Astrocyte of the spinal cord (primary cell): ENCODE data around the gene ZFYVE9.
A peak's percentile ranks its signal among the peaks of the same experiment; 100 is the strongest.

Source experiments
- DNase-seq: peaks from one replicate; pipeline ENCODE4 v3.0.0; 2011; ENCODE audit warnings: low read depth, low spot score
- H3K4me3 ChIP-seq: 2 replicates; pipeline ENCODE4 v1.5.1; 2011; ENCODE audit warnings: low read depth, mild to moderate bottlenecking, low read length, moderate library complexity
- in situ Hi-C: cut with HindIII; loops from 2 replicates; pipeline ENCODE4 v1.10.0; 2017; ENCODE audit warnings: low sequenced_read_pairs
- TF ChIP-seq, protein P1 (sequence below): IDR thresholded peaks from 2 replicates; pipeline ENCODE4 v1.5.1; 2012; ENCODE audit warnings: low read depth, mild to moderate bottlenecking, low read length, inconsistent platforms

Gene ZFYVE9

DNA sequence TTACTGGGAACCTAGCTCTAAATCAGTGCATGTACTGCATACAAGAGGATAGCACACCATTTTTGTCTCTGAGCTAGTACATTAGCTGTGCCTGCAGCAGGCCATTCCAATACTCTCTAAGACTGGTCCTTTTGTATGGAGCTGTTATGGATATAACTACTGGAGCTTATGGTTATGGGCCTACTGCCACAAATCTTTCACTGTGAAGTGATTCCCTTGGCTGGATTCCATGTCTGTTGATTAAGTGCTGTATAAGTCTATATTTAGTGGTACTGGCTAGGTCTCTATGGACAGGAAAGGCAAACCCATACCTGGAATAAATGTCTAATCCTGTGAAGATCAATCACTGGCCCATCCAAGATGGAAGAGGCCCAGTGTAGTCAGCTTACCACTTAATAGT is 12.0 kb downstream of the ZFYVE9 start:
- no peak for DNase-seq
- in situ Hi-C loops = no loop called here
- H3K4me3 ChIP-seq = no peak overlapping the region
- TF ChIP-seq, protein P1, sequence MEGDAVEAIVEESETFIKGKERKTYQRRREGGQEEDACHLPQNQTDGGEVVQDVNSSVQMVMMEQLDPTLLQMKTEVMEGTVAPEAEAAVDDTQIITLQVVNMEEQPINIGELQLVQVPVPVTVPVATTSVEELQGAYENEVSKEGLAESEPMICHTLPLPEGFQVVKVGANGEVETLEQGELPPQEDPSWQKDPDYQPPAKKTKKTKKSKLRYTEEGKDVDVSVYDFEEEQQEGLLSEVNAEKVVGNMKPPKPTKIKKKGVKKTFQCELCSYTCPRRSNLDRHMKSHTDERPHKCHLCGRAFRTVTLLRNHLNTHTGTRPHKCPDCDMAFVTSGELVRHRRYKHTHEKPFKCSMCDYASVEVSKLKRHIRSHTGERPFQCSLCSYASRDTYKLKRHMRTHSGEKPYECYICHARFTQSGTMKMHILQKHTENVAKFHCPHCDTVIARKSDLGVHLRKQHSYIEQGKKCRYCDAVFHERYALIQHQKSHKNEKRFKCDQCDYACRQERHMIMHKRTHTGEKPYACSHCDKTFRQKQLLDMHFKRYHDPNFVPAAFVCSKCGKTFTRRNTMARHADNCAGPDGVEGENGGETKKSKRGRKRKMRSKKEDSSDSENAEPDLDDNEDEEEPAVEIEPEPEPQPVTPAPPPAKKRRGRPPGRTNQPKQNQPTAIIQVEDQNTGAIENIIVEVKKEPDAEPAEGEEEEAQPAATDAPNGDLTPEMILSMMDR = no peak

DNA sequence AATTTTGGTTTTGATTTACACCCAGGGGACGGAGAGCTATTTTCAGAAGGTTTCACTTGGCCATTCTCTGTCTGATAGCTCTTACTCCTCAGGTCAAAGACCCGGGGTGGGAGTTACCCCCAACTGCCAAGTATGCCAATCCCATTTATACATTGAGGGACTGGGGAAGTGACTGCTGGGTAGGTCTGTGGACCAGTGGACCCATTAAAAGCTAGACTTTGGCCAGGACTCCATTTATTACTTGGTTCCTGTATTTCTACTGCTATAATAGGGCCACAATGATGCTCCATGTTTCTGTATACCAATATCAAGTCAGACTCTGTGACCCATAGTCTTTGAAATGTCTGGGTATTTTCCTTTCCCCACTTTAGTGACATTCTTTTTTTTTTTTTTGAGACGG is 14.6 kb downstream of the ZFYVE9 start:
- TF ChIP-seq, protein P1 = no peak
- no peak overlapping the region for H3K4me3 ChIP-seq
- in situ Hi-C loops = no loop called here
- no peak for DNase-seq

DNA sequence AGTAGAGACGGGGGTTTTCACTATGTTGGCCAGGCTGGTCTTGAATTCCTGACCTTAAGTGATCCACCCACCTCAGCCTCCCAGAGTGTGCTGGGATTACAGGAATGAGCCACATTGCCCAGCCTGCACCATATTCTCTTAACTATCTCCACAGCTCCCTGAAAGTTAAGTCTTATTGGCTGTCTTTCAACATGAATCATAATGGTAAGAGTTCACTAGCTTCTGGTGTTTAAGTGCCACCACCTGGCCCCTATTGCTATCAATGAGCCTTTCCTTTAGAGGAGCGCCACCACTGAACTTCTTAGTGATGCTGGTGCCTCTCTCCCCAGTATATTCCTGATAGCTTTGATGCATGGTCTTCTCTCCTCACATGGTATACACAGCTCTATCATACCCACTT is 15.7 kb downstream of the ZFYVE9 start:
- in situ Hi-C loops = no loop called here
- DNase-seq = peak; percentile 23
- no peak overlapping the region for H3K4me3 ChIP-seq
- TF ChIP-seq, protein P1 = no peak

DNA sequence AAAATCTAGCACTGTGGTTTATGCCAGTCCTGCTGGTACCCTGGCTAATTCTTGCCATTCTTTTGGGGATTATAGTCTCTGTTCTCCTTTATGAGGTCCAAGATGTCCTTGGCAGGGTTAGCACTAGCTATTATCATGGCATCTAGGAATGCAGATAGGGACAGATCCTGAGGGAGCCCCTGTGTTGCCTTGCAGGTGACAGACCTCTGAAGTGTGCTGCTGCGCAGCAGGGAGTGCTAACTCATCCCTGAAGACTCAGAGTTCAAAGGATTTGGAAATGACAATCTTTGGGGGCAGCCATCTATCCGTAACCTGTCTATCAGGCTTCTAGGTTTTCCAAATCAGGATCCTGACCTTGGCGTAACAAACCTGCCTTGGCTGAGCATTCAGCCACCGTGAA is 16.3 kb downstream of the ZFYVE9 start:
- no peak for DNase-seq
- TF ChIP-seq, protein P1 = no peak
- in situ Hi-C loops = no loop called here
- H3K4me3 ChIP-seq = no peak overlapping the region

DNA sequence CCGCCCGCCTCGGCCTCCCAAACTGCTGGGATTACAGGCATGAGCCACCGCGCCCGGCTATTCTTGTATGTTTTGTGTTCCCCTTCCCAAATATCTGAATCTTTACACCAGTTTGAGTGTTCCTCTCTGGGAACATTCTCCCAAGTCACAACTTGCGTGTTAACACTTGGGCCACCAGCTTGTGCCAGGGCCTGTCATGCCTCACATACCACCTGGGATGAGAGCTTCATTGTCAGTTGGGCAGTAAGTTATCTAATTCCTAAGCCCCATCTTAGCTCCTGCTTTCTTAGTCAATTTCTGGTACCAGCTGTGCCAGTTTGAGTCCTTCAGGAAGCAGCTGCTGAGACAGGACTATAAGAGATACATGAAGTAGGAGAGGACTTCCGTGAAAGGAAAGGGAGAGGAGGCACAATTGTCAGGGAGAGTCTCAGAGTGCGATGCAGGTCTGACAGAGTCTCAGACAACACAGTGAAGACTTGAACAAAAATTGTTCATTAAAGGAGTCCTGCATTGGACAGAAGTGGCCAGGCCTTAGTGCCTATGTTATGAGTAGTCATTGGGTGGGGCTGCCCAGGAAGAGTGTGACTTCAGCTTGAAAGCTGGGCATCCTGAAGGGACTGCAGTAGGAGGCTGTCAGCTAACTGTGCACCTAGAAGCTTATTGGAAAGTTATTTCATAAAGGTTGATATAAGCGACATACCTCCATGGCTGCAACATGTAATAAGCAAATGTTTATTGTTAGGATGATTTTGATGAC is 17.3 kb downstream of the ZFYVE9 start:
- peak; percentile 32 for DNase-seq
- no peak overlapping the region for H3K4me3 ChIP-seq
- in situ Hi-C loops = no loop called here
- TF ChIP-seq, protein P1 = no peak

DNA sequence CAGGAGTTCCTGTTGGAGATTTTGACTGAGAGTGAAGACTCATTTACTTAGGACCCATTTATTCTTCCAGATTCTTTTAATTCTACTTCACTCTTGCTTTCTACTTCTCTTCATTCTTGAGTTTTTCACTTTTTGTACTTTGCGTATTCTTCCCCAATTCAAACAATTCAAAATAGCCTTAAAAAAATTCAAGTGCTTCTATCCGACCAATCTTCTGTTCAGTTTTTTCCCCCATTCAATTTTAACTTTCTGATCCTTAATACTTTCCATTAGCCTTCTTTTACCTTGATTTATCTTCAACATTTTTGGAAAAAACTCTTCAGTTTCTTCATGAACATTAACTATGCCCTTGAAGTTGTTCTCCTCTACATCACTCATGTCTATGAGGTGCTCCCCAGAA is 21.1 kb downstream of the ZFYVE9 start:
- H3K4me3 ChIP-seq = no peak overlapping the region
- DNase-seq = no peak
- TF ChIP-seq, protein P1 = no peak
- in situ Hi-C loops = no loop called here

DNA sequence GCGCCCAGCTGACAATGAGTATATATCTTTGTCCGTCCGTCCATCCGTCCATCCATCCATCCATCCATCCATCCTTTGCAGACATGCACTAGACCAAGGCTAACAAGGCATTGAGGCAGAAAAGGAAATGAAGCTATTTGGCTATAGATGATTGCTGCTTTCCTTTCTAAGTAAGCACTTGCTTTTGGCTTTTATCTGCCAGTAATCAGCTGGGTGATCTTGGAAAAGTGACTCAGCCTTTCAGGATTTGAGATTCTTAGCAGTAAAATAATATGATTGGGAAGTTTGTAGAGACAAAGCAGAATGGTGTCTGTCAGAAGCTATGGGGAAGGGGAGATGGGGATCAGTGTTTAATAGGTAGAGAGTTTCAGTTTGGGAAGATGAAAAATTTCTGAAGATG is 22.7 kb downstream of the ZFYVE9 start:
- in situ Hi-C loops = no loop called here
- peak; percentile 15 for DNase-seq
- no peak overlapping the region for H3K4me3 ChIP-seq
- TF ChIP-seq, protein P1 = no peak
